ENCODE measurements around the gene ASH1L.
A peak's percentile ranks its signal among the peaks of the same experiment; 100 is the strongest.

The ASH1L gene

DNA sequence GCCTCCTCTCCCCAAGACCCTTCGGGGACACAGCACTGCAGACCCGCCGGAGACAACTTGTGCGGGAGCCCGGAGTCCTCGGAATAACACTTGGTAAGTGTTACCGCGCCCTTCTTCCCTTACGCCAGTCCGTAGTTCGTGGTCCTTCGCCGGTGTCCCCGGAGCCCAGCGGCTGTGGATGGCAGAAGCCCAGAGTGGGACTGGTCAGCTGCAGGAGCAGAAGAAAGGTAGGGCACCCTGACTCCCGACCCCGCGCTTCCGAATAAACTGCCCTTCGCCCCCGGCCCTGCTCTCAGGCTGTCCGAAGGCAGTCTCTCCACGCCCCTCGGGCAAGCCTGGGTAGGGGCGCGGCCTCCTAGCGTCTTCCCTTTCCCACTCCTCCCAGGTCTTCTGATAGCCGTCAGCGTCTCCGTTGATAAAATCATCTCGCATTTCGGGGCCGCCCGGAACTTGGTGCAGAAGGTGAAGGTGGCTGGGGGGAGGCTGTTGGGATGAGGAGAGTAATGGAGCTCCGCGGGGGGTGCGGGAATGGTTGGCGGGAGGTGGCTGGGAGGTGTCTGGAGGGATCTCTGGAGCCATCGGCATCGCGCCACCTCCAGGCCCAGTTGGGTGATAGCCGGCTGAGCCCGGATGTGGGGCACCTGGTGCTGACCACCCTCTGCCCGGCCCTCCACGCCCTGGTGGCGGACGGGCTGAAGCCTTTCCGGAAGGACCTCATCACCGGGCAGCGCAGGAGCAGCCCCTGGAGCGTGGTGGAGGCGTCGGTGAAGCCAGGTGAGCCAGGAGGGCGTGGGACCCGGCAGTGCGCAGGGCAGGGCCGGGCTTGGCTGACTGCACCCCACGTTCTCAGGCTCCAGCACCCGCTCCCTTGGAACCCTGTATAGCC is 237.6 kb downstream of the ASH1L start:
- DNase-seq (ENCODE audit: low read depth): peak; percentile 32
- TF ChIP-seq, protein P1, sequence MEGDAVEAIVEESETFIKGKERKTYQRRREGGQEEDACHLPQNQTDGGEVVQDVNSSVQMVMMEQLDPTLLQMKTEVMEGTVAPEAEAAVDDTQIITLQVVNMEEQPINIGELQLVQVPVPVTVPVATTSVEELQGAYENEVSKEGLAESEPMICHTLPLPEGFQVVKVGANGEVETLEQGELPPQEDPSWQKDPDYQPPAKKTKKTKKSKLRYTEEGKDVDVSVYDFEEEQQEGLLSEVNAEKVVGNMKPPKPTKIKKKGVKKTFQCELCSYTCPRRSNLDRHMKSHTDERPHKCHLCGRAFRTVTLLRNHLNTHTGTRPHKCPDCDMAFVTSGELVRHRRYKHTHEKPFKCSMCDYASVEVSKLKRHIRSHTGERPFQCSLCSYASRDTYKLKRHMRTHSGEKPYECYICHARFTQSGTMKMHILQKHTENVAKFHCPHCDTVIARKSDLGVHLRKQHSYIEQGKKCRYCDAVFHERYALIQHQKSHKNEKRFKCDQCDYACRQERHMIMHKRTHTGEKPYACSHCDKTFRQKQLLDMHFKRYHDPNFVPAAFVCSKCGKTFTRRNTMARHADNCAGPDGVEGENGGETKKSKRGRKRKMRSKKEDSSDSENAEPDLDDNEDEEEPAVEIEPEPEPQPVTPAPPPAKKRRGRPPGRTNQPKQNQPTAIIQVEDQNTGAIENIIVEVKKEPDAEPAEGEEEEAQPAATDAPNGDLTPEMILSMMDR (IDR thresholded peaks at IDR 0.05; ENCODE audit: low read length, missing control alignments): peak; percentile 45
- peak overlapping the region; percentile 86 for H3K4me3 ChIP-seq (replicated peaks; ENCODE audit: low read depth, low read length)

DNA sequence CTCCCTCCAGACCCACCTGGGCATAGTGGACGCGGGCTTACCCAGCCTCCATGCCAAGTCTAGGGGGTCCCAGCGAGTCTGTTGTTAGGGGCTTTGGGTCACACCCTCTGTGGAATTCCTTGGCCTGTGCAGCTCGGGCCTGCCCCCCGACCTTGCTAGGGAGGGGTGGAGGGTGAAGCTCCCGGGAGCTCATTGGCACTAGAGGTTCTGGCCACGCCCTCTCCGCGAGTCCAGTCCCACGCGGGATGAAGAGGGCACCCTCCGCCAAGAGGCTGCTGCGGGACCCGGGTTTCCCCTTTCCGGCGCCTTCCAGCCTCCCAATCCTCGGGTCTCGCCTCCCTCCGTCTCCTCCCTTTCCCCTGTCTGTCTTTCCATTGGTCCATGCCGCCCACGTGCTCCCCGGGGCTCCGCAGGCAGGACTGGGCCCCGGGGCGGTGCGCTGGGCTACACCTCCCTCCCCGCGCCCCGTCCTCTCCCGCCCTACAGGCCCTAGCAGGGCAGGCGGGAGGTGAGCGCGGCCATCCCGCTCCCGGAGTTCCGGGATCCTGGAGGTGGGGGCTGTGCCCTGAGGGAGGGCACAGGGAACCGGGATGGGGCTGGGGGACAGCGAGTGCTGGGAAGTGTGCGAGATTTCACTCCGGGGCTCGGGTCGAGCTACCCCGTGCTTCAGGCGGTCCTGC is 238.4 kb downstream of the ASH1L start:
- H3K4me3 ChIP-seq (replicated peaks; ENCODE audit: low read depth, low read length): peak overlapping the region; percentile 86
- TF ChIP-seq, protein P1 (IDR thresholded peaks at IDR 0.05; ENCODE audit: low read length, missing control alignments): no peak
- peak; percentile 97 for DNase-seq (ENCODE audit: low read depth)

DNA sequence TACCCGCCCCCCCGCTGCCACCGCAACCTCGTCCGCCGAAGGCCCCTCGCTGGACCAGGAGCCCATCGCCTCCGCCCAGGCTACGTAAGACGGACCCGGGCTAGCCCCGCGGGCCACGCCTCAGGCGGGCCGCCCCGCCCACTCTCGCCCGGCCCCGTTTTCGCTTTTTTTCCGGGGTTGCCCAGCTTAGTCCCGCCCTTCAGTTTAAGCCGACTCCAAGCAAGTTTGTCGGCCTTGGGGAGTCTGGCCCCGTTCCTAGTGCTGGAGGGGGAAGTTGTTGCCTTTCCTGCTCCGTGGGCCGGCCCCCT is 238.9 kb downstream of the ASH1L start:
- DNase-seq (ENCODE audit: low read depth): peak; percentile 92
- TF ChIP-seq, protein P1 (IDR thresholded peaks at IDR 0.05; ENCODE audit: low read length, missing control alignments): no peak
- H3K4me3 ChIP-seq (replicated peaks; ENCODE audit: low read depth, low read length): peak overlapping the region; percentile 86

DNA sequence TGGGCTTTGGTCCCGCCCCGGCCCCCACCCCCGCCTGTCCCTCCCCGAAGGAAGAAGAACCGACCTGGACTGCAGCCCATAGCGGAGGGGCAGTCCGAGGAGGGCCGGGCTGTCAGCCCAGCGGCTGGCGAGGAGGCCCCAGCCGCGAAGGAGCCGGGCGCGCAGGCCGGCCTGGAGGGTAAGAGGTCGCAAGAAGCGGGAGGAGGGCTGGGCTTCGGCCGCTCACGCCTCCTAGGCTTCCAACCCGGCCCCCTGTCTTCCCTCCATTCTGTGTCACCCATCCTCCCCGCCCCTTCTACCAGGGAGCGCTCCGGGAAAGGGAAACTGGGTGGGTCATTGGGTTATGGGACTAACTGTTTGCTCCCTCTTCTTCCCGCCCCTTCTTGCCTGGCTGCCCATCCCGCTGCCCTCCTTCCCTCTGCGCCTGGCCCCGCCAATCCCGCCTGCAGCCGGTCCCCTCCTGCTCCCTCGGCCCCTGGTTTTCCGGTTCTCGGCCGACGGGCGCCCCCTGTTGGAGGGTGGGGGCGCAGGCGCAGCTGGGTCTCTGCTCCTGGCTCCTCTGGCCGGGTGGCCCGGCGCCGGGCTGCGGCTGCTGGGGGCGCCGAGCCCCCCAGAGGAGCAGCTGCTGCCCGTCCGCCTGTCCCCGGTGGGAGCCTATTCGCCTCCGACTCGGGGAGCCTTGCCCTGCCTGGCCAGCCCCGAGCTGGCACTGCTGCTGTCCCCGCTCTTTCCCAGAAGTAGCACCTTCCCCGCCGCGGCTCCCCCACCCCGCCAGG is 239.5 kb downstream of the ASH1L start:
- peak; percentile 97 for DNase-seq (ENCODE audit: low read depth)
- TF ChIP-seq, protein P1 (IDR thresholded peaks at IDR 0.05; ENCODE audit: low read length, missing control alignments): peak; percentile 61
- H3K4me3 ChIP-seq (replicated peaks; ENCODE audit: low read depth, low read length): peak overlapping the region; percentile 86

DNA sequence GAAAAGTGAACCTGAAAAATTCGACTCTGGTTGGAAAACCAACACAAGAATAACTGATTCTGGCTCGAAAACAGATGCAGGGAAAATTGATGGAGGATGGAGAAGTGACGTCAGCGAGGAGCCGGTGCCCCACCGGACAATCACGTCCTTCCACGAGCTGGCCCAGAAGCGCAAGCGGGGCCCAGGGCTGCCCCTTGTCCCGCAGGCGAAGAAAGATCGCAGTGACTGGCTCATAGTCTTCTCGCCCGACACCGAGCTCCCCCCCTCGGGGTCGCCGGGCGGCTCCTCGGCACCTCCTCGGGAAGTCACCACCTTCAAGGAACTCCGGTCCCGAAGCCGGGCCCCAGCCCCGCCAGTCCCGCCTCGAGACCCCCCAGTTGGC is 240.0 kb downstream of the ASH1L start:
- H3K4me3 ChIP-seq (replicated peaks; ENCODE audit: low read depth, low read length): peak overlapping the region; percentile 86
- DNase-seq (ENCODE audit: low read depth): peak; percentile 45
- TF ChIP-seq, protein P1 (IDR thresholded peaks at IDR 0.05; ENCODE audit: low read length, missing control alignments): no peak

DNA sequence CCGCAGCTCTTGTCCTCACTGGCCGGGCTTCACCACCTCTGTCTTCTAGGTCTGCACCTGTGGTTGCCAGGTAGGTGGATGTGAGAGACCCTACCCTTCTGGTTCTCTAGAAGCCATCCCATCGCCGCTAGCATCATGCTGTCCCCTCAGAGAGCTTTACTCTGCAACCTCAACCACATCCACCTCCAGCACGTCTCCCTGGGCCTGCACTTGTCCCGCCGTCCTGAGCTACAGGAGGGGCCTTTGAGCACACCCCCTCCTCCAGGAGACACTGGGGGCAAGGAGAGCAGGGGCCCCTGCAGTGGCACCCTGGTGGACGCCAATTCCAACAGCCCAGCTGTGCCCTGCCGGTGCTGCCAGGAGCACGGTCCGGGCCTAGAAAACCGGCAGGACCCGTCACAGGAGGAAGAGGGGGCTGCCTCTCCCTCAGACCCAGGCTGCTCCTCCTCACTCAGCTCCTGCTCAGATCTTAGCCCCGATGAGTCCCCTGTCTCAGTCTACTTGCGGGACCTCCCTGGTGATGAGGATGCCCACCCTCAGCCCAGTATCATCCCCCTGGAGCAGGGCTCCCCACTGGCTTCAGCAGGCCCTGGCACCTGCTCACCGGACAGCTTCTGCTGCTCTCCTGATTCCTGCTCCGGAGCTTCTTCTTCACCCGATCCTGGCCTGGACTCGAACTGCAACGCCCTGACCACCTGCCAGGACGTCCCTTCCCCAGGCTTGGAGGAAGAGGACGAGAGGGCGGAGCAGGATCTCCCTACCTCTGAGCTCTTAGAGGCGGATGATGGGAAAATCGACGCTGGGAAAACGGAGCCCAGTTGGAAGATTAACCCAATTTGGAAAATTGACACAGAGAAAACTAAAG is 240.7 kb downstream of the ASH1L start:
- DNase-seq (ENCODE audit: low read depth): no peak
- TF ChIP-seq, protein P1 (IDR thresholded peaks at IDR 0.05; ENCODE audit: low read length, missing control alignments): no peak
- H3K4me3 ChIP-seq (replicated peaks; ENCODE audit: low read depth, low read length): peak overlapping the region; percentile 86
